G401.6 (cell line): ENCODE results near the gene GINS3.

Experiments
- FAIRE-seq: peaks from 2 replicates; lab custom pipeline; 2012; peaks lifted over from hg19 to GRCh38; lab: Jason Lieb, UNC

The GINS3 gene

DNA sequence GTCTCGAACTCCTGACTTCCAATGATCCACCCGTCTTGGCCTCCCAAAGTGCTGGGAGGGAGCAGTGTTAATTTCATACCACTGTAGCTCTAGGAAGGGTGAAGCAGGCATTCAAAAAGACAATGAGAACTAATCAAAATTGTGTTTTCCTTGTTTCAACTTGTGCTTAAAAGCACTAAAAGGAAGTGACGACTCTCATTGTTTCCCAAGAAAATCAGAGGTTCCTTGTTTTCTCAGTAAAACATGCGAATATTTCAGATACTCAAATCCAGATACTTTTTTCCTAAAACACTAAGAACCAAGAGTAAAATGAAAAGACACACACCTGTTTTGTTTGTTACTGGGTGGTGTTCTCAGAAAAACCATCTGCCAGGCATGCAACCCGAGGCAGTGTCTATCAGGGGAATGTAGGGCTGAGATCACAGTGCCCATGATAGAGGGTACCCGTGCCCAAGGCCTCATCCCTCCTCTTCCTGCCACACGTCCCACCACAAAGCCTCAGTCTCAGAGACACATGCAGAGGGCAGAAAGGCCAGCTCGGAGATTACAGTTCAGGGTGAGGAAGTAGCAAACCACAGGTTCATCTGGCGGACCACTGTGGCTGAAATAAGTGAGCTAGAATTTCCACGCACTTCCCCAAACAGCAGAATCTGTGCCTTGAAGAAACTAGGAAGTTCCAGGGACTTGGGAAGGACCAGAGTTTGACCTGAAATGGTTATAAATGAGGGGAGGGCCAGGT is 33.7 kb downstream of the GINS3 start:
- FAIRE-seq, result no peak

DNA sequence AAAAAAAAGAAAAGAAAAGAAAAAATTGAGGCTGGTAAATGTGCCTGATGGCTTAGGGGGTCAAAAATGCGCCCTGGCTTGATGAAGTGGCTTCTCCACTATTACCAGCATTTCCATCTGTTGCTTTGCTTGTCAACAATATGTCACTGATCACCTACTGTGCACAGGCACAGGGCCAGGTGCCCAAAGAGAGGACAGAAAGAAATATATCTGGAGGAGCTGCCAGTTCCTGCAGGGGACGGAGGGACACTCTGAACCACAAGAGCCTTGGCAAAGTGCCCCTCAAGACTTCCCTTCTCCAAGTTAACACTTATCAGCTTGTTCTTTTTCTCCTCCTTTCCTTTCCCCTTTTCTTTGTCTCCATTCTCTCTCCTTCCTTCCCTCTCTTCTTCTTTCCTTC is 34.7 kb downstream of the GINS3 start:
- FAIRE-seq, result no peak

DNA sequence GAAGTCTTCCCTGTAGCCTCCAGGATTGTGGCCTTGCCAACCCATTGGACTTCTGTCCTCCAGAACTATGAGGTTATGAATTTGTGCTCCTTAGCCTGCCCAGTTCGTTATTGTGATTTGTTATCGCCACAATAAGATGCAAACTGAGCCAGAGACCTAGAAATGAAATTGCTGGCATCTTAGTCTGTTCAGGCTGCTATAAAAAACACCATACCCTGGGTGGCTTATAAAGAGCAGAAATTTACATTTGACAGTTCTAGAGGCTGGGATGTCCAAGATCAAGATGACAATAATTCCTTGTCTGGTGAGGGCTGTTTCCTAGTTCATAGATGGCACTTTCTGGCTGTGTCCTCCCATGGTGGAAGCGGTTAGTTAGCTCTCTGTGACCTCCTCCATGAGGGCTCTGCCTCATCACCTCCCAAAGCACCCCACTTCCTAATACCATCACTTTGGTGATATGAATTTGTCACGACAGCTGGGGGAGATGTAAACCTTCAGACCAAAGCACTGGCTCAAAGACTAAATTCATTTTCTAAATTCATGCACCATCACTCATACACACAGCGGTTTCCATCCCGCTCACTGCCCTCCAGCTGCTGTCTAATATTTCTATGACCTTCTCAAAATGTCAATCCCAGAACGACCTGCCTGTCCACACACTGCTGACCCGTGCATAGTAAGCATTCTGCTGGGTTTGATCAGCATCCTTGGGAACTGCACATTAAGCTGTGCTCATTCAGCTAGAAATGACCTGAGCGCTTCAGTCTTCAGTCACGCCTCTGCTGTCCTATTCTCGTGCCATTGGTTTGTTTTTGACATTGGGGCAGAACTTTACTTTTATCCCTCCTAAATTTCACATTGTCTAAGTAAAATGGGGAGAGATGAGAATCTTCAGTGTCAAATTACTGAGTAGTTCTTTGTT is 36.6 kb downstream of the GINS3 start:
- FAIRE-seq, result no peak

DNA sequence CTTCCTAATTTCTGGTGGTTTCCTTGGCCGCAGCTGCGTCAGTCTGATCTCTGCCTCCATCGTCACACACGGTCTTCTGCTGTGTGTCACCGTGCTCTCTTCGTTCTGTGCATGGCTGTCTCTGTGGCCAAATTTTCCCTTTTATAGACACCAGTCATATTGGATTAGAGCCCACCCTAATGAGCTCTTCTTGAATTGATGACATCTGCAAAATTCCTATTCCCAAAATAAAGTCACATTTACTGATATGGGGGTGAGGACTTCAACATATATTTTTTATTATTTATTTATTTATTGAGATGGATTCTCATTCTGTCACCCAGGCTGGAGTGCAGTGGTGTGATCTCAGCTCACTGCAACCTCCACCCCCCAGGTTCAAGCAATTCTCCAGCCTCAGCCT is 38.4 kb downstream of the GINS3 start:
- no peak for FAIRE-seq

DNA sequence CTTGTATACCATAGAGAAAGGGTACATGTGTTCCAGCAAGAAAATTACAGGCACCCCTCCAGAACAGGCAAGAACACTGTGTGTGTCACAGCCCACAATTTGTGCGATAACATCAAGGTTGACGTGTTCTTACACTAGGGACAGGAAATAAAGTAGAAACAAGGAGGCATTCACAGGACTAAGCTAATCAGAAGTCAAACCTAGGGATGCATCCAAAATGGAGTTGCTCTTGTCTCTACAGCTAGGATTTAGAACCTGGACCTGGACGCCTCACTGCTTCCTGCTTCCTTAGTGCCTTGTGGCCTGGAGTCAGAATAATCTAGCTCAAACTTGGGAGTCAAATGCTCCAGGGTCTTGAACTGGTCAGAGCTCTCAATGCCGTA is 41.3 kb downstream of the GINS3 start:
- FAIRE-seq, result no peak

DNA sequence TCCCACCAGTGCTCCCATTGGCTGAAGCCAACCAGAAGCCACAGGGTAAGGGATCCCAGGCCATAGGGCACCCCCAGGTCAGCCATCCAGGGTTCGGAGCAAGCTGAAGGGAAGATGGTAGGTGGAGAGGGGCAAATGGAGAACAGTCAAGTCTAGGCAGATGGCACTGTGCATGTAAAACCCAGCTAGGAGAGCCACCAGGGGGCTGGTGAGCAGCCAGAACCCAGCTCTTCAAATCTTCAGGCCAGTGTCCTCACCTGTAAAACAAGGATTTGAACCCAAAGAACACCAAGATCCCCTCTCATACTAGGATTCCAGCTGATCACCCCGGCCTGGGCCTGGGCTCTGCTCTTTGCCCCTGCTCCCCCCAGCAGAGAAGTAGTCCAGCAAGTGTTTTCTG is 43.5 kb downstream of the GINS3 start:
- FAIRE-seq, result no peak

DNA sequence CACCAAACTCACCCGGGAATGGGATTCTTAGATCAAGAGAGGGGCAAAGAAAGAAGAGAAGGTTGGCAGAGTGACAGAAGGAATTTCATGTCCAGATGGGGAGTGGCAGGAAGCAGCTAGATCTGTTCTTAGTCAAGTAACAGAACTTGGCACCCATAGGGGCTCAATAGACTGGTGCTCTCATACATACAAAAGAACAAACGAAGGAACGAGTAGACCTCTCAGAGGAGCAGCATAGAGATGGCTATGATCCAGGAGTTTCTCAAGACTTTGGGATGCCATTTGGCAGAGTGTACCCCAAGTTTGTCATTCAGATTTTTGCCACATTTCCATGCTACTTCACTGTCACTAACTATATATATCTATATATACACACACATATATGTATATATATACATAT is 47.9 kb downstream of the GINS3 start:
- no peak for FAIRE-seq

DNA sequence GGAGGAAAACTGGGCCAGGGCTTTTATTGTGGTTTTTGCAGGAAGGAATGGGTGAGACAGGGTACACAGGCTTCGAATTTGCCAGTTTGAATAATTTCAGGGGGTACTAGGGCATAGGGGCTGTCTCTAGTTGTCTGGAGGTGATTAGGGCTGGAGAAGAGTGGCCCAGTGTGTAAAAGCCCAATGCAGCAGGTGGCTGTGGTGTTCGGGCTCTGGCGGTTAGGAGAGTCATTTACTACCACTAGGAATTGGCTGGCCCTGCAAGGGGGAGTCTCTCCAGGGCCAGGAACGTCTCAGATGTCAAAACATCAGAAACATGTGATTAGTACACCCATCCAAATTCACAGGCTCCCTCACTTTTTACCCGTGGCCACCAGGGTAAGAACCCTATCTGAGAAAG is 50.3 kb downstream of the GINS3 start:
- FAIRE-seq, result no peak

DNA sequence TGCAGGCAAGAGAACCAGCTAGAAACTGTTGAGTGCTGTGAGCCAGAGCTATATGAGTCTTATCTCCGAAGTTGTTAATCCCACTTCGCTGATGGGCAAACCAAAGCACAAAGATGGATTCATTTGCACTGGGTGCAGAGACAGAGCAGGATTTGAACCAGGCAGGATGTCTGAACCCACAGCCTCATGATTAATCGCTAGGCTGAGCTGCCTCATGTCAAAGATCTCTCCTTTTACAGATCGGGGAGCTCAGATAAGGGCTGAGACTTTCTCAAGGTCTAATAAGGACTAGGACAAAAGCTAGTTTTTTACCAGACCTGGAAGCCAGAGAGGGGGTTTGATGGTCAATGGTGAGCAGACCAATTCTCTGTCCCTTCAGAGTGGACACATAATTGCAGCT is 51.5 kb downstream of the GINS3 start:
- FAIRE-seq, result no peak

DNA sequence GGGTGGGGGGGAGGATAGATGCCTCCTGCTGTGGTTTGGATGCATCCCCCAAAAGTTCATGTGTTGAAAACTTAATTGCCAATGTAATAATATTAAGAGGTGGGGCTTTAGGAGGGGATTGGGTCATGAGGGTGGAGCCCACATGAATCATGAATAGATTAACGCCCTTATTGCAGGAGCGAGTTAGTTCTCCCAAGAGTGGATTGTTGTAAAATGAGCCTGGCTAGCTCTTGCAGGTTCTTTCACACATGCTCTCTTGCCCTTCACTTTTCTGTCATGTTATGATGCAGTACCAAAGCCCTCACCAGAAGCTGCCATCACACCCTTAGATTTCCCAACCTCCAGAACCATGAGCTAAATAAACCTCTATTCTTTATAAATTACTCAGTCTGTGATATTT is 52.0 kb downstream of the GINS3 start:
- FAIRE-seq, result no peak

DNA sequence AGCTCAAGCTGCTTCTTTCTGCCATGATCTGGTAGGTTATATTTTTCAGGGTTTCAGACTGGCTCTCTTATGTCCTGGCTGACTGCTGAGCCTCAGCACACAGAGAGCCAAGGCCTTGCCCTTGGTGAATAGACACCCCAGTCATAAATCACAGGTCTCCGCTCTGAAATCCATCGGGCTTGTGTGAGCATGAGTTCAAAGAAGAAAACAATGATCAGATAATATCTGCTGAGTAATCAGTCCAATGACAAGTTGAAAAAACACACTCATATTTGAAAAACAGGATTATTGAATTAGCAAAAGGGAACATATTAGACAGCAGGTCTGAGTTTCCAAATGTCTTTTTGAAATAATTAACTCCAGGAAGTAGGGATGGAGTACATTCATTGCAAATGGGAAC is 56.6 kb downstream of the GINS3 start:
- no peak for FAIRE-seq

DNA sequence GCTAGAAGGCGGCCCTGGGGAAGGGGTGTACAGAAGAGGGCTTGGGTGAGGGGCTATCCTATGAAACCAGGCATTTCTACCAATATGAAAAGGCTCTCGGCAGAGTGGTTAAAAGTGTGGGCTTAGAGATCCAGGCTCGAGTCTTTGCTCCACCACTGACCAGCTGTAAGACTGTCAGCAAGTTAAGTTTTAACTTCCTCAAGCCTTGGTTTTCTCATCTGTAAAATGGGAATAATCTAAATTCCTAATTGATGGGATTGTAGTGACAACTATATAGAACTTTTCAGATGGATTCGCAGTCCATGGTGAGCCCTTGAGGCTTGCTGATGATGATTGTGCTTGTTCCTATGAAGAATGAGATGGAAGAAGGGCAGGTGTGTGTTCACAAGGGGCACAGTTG is 57.0 kb downstream of the GINS3 start:
- FAIRE-seq, result no peak

DNA sequence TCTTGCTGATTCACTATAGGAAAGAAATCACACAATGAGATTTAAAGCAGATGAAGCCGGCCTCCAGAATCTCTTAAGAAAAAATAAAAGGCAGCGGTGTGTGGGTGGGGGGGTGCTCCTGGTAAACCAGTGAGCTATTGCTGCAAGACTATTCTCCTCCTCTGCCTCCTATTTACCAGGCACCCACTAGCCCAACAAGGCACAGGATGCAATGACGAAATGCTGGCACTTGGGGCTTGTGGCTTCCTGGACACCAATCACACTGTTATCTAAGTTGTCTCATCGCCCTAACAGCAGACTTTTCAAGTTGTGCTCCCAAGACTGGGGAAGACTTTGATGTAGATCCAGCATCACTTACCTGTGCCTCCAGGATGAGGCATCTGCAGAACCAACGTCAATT is 57.5 kb downstream of the GINS3 start:
- FAIRE-seq, result no peak

DNA sequence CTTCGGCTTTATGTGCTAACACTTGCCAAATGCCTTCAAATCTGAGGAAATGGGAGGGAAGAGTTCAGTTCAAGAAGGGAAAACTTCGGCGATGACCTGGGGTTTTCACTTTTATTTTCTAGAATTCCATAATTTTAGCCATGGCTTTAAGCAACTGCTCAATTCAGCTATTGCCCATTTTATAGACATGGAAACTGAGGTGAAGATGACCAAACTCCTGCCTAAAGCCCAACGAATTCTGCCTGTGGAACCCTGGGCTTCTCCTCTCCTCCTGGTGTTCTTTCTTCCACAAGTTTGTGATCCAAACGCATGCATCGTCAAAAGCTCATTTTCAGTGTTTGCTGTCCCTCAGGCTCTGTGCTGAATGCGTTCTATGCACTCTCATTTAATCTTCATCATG is 58.3 kb downstream of the GINS3 start:
- no peak for FAIRE-seq

DNA sequence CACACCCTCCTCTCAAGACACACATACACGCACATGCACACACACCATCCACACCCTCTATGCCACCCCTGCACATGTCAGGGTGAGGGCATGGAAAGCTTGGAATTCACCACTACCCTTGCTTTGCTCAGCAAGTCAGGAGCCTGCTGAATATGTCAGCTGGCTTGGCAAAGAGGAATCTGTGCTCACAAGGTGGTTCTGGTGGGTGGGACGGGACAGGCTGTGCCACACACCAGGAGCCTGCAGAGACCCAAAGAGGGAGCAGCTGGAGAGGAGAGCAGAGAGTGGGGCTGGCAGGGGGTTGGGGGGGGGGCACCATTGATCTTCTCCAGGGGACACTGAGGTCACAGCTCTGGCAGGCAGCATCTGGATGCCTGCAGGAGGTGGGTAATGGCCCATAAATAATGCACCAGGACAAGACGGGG is 59.0 kb downstream of the GINS3 start:
- no peak for FAIRE-seq

DNA sequence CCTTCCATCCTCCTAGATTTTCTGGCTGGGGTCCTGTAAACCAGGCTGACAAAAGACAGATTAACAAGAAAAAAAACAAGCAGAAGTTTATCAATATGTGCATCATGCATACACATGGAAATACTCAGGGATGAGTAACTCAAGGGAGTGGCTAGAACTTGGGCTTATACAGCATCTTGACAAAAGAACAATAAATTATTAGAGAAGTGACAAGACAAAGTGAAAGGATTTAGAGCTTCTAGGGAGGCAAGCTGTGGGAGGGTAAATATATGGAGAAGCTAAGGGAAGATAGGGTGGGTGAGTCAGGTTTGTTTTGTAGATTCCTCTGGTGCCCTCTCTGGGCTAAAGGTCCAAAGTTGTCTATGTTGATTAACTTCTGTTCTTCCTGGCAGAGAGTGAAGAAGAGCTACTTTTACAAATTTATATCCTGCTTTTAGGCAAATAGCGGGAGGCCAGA is 59.7 kb downstream of the GINS3 start:
- FAIRE-seq, result no peak

DNA sequence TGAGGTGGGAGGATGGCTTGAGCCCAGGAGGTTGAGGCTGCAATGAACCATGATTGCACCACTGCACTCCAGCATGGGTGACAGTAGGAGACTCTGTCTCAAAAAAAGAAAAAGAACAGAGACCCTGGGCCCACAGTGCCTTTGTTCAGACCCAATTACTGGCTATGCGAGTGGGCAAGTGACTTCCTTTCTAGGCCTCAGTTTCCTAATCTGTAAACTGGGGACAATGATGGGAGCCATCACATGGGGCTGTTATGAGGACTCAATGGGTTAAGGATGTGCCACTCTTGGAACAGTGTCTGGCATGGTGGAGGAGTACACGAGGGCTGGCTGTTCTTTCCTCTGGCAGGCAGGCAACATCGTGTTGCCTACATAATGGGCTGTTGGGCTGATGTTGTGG is 60.4 kb downstream of the GINS3 start:
- FAIRE-seq, result no peak

DNA sequence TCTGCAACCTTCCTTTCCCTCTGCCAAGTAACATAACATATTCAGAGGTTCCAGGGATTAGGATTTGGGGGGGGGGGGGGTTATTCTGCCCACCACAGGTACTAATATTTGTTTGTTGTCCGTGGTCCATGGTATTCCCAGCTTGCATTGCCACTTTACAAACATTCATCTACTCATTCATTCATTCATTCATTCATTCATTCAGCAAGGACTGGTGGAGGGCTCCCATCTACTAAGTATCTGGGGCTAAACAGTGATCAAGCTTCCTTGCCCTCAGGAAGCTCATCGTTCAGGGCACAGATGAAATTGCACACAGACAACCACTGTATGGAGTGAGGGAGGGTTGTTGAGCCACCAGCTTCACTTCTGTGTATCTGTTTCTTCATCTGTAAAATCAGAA is 61.9 kb downstream of the GINS3 start:
- no peak for FAIRE-seq

DNA sequence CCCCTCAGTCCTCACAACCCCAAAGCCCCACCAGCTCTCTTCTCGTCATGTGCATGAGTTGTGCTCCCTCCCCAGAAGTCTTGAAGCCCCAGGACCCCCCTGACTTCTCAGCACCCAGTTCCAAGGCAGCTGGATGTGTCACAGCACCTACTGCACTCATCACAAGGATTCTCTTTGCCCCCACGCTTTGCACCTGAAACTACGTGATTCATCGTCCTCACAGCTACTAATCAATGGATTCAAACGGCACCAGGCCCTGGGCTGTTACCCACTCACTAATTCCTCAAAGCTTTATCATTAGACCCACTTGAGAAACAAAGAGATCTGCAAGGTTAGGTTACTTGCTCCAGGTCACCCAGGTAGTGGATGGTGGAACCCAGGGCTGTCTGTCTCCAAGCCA is 62.6 kb downstream of the GINS3 start:
- FAIRE-seq, result no peak
